A673 (cell line): ENCODE results near the gene ATP2B3. TPM values are rescaled to one million over a fixed set of nuclear protein-coding genes. Genes with fewer than 3 reads are reported as not detected.

Experiments used
- BruUV-seq: library from RNA; stranded (reverse); fragments of 400-500 nt; replicated peaks from 2 replicates; lab custom pipeline; 2021; lab: Mats Ljungman, UMichigan
- CTCF ChIA-PET: fragments of 300-600 bp; sonication (Branson Sonifier 250); formaldehyde crosslinking; loops from one replicate; lab custom pipeline; 2022; ENCODE audit warnings: antibody characterized with exemption; lab: Charles Lee
- POLR2A ChIA-PET: fragments of 300-600 bp; sonication (Branson Sonifier 250); formaldehyde crosslinking; loops from one replicate; lab custom pipeline; 2022; ENCODE audit warnings: antibody characterized with exemption; ENCODE audit not compliant: low non-redundant PET; lab: Charles Lee
- DNase-seq: peaks from one replicate; pipeline ENCODE4 v3.0.0-alpha.2; 2015; ENCODE audit warnings: low spot score
- H3K27ac ChIP-seq: fragments of 200-600 bp; sonication (generic); 2 replicates; pipeline ENCODE4 v1.5.1; 2016; ENCODE audit warnings: mixed run types, low read depth, mild to moderate bottlenecking, mixed read lengths, antibody characterized with exemption, low read length; ENCODE audit not compliant: poor library complexity, severe bottlenecking
- H3K27me3 ChIP-seq: fragments of 200-600 bp; sonication (generic); replicated peaks from 2 replicates; pipeline ENCODE4 v1.6.1; 2017; ENCODE audit warnings: mixed run types, low read depth, mild to moderate bottlenecking, mixed read lengths, antibody characterized with exemption, low read length; ENCODE audit not compliant: insufficient read depth, poor library complexity
- H3K36me3 ChIP-seq: fragments of 200-600 bp; sonication (generic); 2 replicates; pipeline ENCODE4 v1.6.1; 2016; ENCODE audit warnings: mixed run types, mild to moderate bottlenecking, mixed read lengths, antibody characterized with exemption, low read length; ENCODE audit not compliant: insufficient read depth, poor library complexity, severe bottlenecking
- H3K4me1 ChIP-seq: fragments of 200-600 bp; sonication (generic); 2 replicates; pipeline ENCODE4 v1.6.1; 2017; ENCODE audit warnings: mixed run types, mild to moderate bottlenecking, mixed read lengths, antibody characterized with exemption, low read length; ENCODE audit not compliant: insufficient read depth, poor library complexity, severe bottlenecking
- H3K4me3 ChIP-seq: fragments of 200-600 bp; sonication (generic); 2 replicates; pipeline ENCODE4 v1.5.1; 2016; ENCODE audit warnings: low read depth, mixed run types, mild to moderate bottlenecking, mixed read lengths, low read length; ENCODE audit not compliant: poor library complexity, severe bottlenecking
- H3K9me3 ChIP-seq: fragments of 200-600 bp; sonication (generic); 2 replicates; pipeline ENCODE4 v1.6.1; 2016; ENCODE audit warnings: mixed run types, low read depth, mild to moderate bottlenecking, mixed read lengths, antibody characterized with exemption, low read length; ENCODE audit not compliant: poor library complexity, severe bottlenecking
- CTCF ChIP-seq: fragments of 300-800, 200-600 bp; sonication (generic); conservative IDR thresholded peaks from 2 replicates; pipeline ENCODE4 v1.5.1; 2017; ENCODE audit warnings: low read depth, mild to moderate bottlenecking, antibody characterized with exemption, low read length, moderate library complexity, mixed read lengths
- EZH2 ChIP-seq: fragments of 200-600 bp; sonication (generic); IDR thresholded peaks from 2 replicates; pipeline ENCODE4 v1.6.1; 2017; ENCODE audit warnings: borderline replicate concordance, low read depth, mild to moderate bottlenecking, mixed read lengths, antibody characterized with exemption, low read length; ENCODE audit not compliant: poor library complexity, severe bottlenecking
- intact Hi-C: fragments of 100-400 bp; cut with micrococcal nuclease; formaldehyde crosslinking; loops from one replicate; pipeline ENCODE4 v1.10.0; 2022; ENCODE audit not compliant: unreplicated experiment
- total RNA-seq: library from RNA; stranded (reverse); gene quantifications from 2 replicates; pipeline ENCODE4 v1.2.3, GENCODE V29; 2021

ATP2B3 gene
- total RNA-seq, 1 experiment from 2014 or later, result 0.11 TPM

GRCh38 chrX:153526042-153526441 is 8.6 kb downstream of the ATP2B3 start:
- Histone ChIP-seq H3K36me3 (no peaks in the 10 kb centered on the region), H3K27ac (no peak overlapping the region), H3K9me3 (no peaks in the 10 kb centered on the region), H3K4me3 (no peak overlapping the region), H3K4me1 (peaks cover 6% of the 10 kb centered on the region), H3K27me3 (no peaks in the 10 kb centered on the region)
- intact Hi-C loops, result no loop called here
- POLR2A ChIA-PET, result no interaction called here
- DNase-seq, result no peak
- no TSS peak for BruUV-seq
- TF ChIP-seq EZH2 (no peak), CTCF (no peak)
- CTCF ChIA-PET, result no interaction called here

GRCh38 chrX:153526801-153527200 is 9.4 kb downstream of the ATP2B3 start:
- intact Hi-C loops, result no loop called here
- CTCF ChIA-PET, result no interaction called here
- no peak for DNase-seq
- Histone ChIP-seq H3K9me3 (no peaks in the 10 kb centered on the region), H3K27ac (no peak overlapping the region), H3K36me3 (no peaks in the 10 kb centered on the region), H3K4me3 (no peak overlapping the region), H3K27me3 (no peaks in the 10 kb centered on the region), H3K4me1 (no peaks in the 10 kb centered on the region)
- no TSS peak for BruUV-seq
- TF ChIP-seq EZH2 (no peak), CTCF (no peak)
- POLR2A ChIA-PET, result no interaction called here

- POLR2A ChIA-PET, result no interaction called here
- H3K27ac ChIP-seq, result no peak overlapping the region
Measured at GRCh38 chrX:153527208-153527607, 9.8 kb downstream of the ATP2B3 start.

More at GRCh38 chrX:153527208-153527607, 9.8 kb downstream of the ATP2B3 start:
- Histone ChIP-seq H3K4me3 (no peak overlapping the region), H3K4me1 (no peaks in the 10 kb centered on the region), H3K9me3 (no peaks in the 10 kb centered on the region), H3K36me3 (no peaks in the 10 kb centered on the region), H3K27me3 (no peaks in the 10 kb centered on the region)
- DNase-seq, result no peak
- intact Hi-C loops, result no loop called here
- BruUV-seq, result no TSS peak
- TF ChIP-seq EZH2 (no peak), CTCF (no peak)
- CTCF ChIA-PET, result no interaction called here
